BJ (cell line): ENCODE data around the gene SLC24A4. TPM values are rescaled to one million over a fixed set of nuclear protein-coding genes. Genes with fewer than 3 reads are reported as not detected.
A peak's percentile ranks its signal among the peaks of the same experiment; 100 is the strongest.

ENCODE experiments used
- CTCF ChIA-PET: fragments of 350-600 bp; formaldehyde crosslinking; extraction: SDS; loops from one replicate; lab custom pipeline; 2021; ENCODE audit warnings: antibody characterized with exemption, inconsistent platforms; lab: Yijun Ruan, JAX
- POLR2A ChIA-PET: fragments of 300-600 bp; sonication (Branson Sonifier 250); formaldehyde crosslinking; extraction: SDS; loops from one replicate; lab custom pipeline; 2021; ENCODE audit warnings: antibody characterized with exemption; lab: Charles Lee
- DNase-seq: peaks from one replicate; pipeline ENCODE4 v3.0.0-alpha.2; 2011; ENCODE audit warnings: low read depth
- H3K27me3 ChIP-seq: 2 replicates; pipeline ENCODE4 v1.6.0; 2011; ENCODE audit warnings: low read length; ENCODE audit not compliant: control insufficient read depth, insufficient read depth
- H3K36me3 ChIP-seq: 2 replicates; pipeline ENCODE4 v1.5.1; 2011; ENCODE audit warnings: low read length; ENCODE audit not compliant: control insufficient read depth, insufficient read depth
- H3K4me3 ChIP-seq: 2 replicates; pipeline ENCODE4 v1.5.1; 2011; ENCODE audit warnings: low read depth, mild to moderate bottlenecking, control low read depth, low read length
- CTCF ChIP-seq: IDR thresholded peaks from 2 replicates; pipeline ENCODE4 v1.5.1; 2011; ENCODE audit warnings: low read depth, mild to moderate bottlenecking, control low read depth, inconsistent platforms, low read length, moderate library complexity; ENCODE audit not compliant: insufficient read depth
- polyA plus RNA-seq: library from polyadenylated mRNA; depleted of rRNA; stranded (reverse); fragments of >200 nt; gene quantifications from 2 replicates; pipeline ENCODE4 v1.2.3, GENCODE V29; 2011

The SLC24A4 gene
- polyA plus RNA-seq, 1 experiment, result not detected

- no peak for DNase-seq
- POLR2A ChIA-PET, result no interaction called here
- Histone ChIP-seq H3K36me3 (no peaks in the 10 kb centered on the region), H3K4me3 (no peak overlapping the region), H3K27me3 (peaks cover 5% of the 10 kb centered on the region)
- CTCF ChIA-PET, result no interaction called here
- TF ChIP-seq CTCF, result no peak
Measured at GRCh38 chr14:92373336-92373735, 50.4 kb downstream of the SLC24A4 start.

GRCh38 chr14:92380131-92380530 is 57.2 kb downstream of the SLC24A4 start:
- ChIA-PET CTCF (no interaction called here), POLR2A (no interaction called here)
- TF ChIP-seq CTCF, result no peak
- Histone ChIP-seq H3K27me3 (peaks cover 2% of the 10 kb centered on the region; the same call in 1 of the 2 replicates), H3K4me3 (no peak overlapping the region), H3K36me3 (no peaks in the 10 kb centered on the region)
- DNase-seq, result no peak

- no peak for DNase-seq
- CTCF ChIA-PET, result no interaction called here
- Histone ChIP-seq H3K27me3 (peaks cover 2% of the 10 kb centered on the region; the same call in 1 of the 2 replicates), H3K36me3 (no peaks in the 10 kb centered on the region), H3K4me3 (no peak overlapping the region)
- TF ChIP-seq CTCF, result no peak
- POLR2A ChIA-PET, result no interaction called here
Measured at GRCh38 chr14:92380582-92380981, 57.6 kb downstream of the SLC24A4 start.

- 0 out of 2 replicates have a peak, but pooled peaks cover 2% of the 10 kb centered on the region for H3K27me3 ChIP-seq
- peak; percentile 29; the same call in 1 of the 2 replicates for TF ChIP-seq CTCF
- no peak for DNase-seq
- H3K4me3 ChIP-seq, result no peak overlapping the region
- POLR2A ChIA-PET, result no interaction called here
- CTCF ChIA-PET, result interaction anchor here (0.9 kb wide), 1 partner anchor 79 kb away, joined by 3 read pairs; no protein-coding TSS in a partner anchor
- H3K36me3 ChIP-seq, result no peaks in the 10 kb centered on the region
Measured at GRCh38 chr14:92382677-92383076, 59.7 kb downstream of the SLC24A4 start.

GRCh38 chr14:92383805-92384204 is 60.8 kb downstream of the SLC24A4 start:
- Histone ChIP-seq H3K4me3 (no peak overlapping the region), H3K36me3 (no peaks in the 10 kb centered on the region), H3K27me3 (0 out of 2 replicates have a peak, but pooled peaks cover 2% of the 10 kb centered on the region)
- TF ChIP-seq CTCF, result no peak
- no peak for DNase-seq
- ChIA-PET POLR2A (no interaction called here), CTCF (interaction anchor here (0.6 kb wide), 1 partner anchor 245 kb away, joined by 3 read pairs; no protein-coding TSS in a partner anchor)
